Activated CD4-positive, alpha-beta T cell treated with anti-CD3 and anti-CD28 coated beads for 4 hours (primary cell): Measurements from ENCODE around the gene ACP6.
"Not testable (repeated sequence)": the region's sequence is repeated elsewhere in the genome, so short reads cannot be mapped to it uniquely, and the experiment has no call there.

Experiments used
- DNase-seq, 2 donors: peaks; one replicate each; pipeline ENCODE4 v3.0.0-alpha.2; 2020

ACP6 gene

GRCh38 chr1:147670319-147671001 is at the start of gene ACP6:
ACP6 (minus strand) TSS chr1:147670524; CDS start chr1:147670048, 476 bp downstream.
- DNase-seq: peak; percentile 83 to 87

- DNase-seq: no peak
Measured at GRCh38 chr1:147719711-147720225, 49.4 kb upstream of the ACP6 start.

GRCh38 chr1:147719029-147719698 is 48.8 kb upstream of the ACP6 start:
- DNase-seq: no peak

- no peak for DNase-seq
Measured at GRCh38 chr1:147717706-147718097, 47.4 kb upstream of the ACP6 start.

GRCh38 chr1:147717051-147717705 is 46.9 kb upstream of the ACP6 start:
- peak; percentile 4 to 14 for DNase-seq

- no peak for DNase-seq
Measured at GRCh38 chr1:147712605-147713004, 42.3 kb upstream of the ACP6 start.

- peak; percentile 52 to 60 for DNase-seq
Measured at GRCh38 chr1:147700042-147701006, 30.0 kb upstream of the ACP6 start.

GRCh38 chr1:147699686-147700041 is 29.3 kb upstream of the ACP6 start:
- DNase-seq: no peak

GRCh38 chr1:147683163-147683763 is 12.9 kb upstream of the ACP6 start:
- DNase-seq: no peak

- not testable (repeated sequence) for DNase-seq
Measured at GRCh38 chr1:147680608-147681235, 10.4 kb upstream of the ACP6 start.

GRCh38 chr1:147677681-147678080 is 7.4 kb upstream of the ACP6 start:
- DNase-seq: not testable (repeated sequence)

GRCh38 chr1:147676311-147677085 is 6.2 kb upstream of the ACP6 start:
- no peak for DNase-seq

GRCh38 chr1:147673816-147674215 is 3.5 kb upstream of the ACP6 start:
- no peak for DNase-seq

GRCh38 chr1:147673406-147673805 is 3.1 kb upstream of the ACP6 start:
- no peak for DNase-seq

GRCh38 chr1:147669469-147670318 is 630 bp downstream of the ACP6 start:
- DNase-seq: peak; percentile 33 to 35

GRCh38 chr1:147665521-147665920 is 4.8 kb downstream of the ACP6 start:
- DNase-seq: no peak

- no peak for DNase-seq
Measured at GRCh38 chr1:147664206-147664605, 6.1 kb downstream of the ACP6 start.

- DNase-seq: no peak
Measured at GRCh38 chr1:147654511-147654910, 15.8 kb downstream of the ACP6 start.

- DNase-seq: no peak
Measured at GRCh38 chr1:147652306-147652705, 18.0 kb downstream of the ACP6 start.

- DNase-seq: no peak
Measured at GRCh38 chr1:147651466-147651865, 18.9 kb downstream of the ACP6 start.
